Activated naive CD4-positive, alpha-beta T cell treated with anti-CD3 and anti-CD28 coated beads, Interleukin-2, amount 10 ng/mL, durations not matched to agents 5 hours and 36 hours (primary cell): ENCODE data around the gene PCSK5. TPM values are rescaled to one million over a fixed set of nuclear protein-coding genes. Genes with fewer than 3 reads are reported as not detected.

Experiments used
- total RNA-seq, 2 experiments: library from RNA; stranded (reverse); gene quantifications; one replicate each; pipeline ENCODE4 v1.2.3, GENCODE V29; 2021

The PCSK5 gene
- total RNA-seq, result 1 to 10 TPM; 4.7 to 4.9 TPM

DNA sequence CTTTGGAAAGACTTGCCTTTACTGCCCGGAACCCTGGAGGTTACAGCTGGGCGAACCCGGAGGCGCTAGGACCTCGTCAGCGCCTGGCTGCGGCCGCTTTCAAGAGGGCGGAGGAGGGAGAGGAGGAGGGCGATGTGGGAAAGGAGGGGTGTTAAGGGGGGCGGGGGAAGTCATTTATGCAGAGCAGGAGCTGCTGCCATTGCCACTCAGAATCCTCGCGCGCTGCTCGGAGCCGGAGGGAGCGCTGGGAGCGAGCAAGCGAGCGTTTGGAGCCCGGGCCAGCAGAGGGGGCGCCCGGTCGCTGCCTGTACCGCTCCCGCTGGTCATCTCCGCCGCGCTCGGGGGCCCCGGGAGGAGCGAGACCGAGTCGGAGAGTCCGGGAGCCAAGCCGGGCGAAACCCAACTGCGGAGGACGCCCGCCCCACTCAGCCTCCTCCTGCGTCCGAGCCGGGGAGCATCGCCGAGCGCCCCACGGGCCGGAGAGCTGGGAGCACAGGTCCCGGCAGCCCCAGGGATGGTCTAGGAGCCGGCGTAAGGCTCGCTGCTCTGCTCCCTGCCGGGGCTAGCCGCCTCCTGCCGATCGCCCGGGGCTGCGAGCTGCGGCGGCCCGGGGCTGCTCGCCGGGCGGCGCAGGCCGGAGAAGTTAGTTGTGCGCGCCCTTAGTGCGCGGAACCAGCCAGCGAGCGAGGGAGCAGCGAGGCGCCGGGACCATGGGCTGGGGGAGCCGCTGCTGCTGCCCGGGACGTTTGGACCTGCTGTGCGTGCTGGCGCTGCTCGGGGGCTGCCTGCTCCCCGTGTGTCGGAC is at the start of gene PCSK5:
TSS of gene PCSK5 (plus strand) at position 202 of the 805 bp plus-strand sequence. CDS start at position 711, 509 bp downstream.

DNA sequence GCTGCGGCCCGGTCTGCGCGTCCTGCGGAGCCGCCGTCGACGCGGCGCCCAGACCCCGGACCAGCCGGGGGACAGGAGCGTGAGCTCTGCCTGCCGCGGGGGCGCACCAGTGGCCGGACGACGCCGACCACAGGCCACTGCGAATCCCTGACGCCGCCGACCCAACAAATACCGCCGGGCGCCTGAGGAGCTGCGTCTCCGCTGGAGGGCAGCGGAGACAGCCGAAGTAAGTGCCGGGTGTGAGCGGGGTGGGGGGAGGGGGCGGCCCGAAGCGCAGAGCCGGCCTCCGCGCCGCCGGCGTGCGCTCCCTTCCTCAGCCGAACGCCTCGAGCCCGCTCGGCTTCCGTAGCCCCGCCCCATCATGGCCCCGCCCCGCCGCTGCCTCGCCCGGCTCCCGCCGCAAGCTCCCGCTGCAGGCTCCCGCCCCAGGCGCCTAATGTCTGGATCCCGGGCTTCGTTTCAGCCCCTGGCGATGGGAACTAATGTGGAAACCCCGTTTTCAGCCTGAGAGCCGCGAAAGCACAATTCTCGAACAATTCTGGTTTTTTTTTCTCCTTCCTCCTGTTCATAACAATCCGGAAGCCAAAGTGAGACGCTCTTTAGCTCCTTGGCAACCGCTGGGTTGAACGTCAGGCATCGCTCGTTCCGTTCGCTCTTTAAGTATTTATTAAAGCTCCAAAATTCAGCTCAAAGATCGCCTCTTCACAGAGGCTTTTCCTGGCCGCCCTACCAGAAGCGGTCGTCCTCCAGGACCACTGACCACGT is 503.9 kb downstream of the PCSK5 start, which contains the start of gene RFK:
TSS of gene RFK (minus strand) at position 232 of the 765 bp plus-strand sequence. CDS start 255 bp downstream, outside the sequence.

